GM18909 (cell line): Measurements from ENCODE around the gene TMEM225B.
"Not testable (repeated sequence)": the region's sequence is repeated elsewhere in the genome, so short reads cannot be mapped to it uniquely, and the experiment has no call there.

Source experiments
- ATAC-seq: cut with Tn5 transposase; IDR thresholded peaks from one replicate; pipeline ENCODE4 v1.9.1; 2021; ENCODE audit warnings: mild to moderate bottlenecking; ENCODE audit not compliant: unreplicated experiment, poor library complexity

Gene TMEM225B

GRCh38 chr7:99621271-99621670 is 23.2 kb downstream of the TMEM225B start:
- no peak for ATAC-seq

GRCh38 chr7:99622596-99622995 is 24.5 kb downstream of the TMEM225B start:
- ATAC-seq: no peak

GRCh38 chr7:99623091-99623693 is 25.1 kb downstream of the TMEM225B start:
- no peak for ATAC-seq

- no peak for ATAC-seq
Measured at GRCh38 chr7:99623702-99624447, 25.8 kb downstream of the TMEM225B start.

- ATAC-seq: no peak
Measured at GRCh38 chr7:99624484-99624883, 26.4 kb downstream of the TMEM225B start.

GRCh38 chr7:99625321-99625720 is 27.3 kb downstream of the TMEM225B start:
- ATAC-seq: no peak

- no peak for ATAC-seq
Measured at GRCh38 chr7:99625961-99626360, 27.9 kb downstream of the TMEM225B start.

- ATAC-seq: no peak
Measured at GRCh38 chr7:99626661-99627060, 28.6 kb downstream of the TMEM225B start.

- no peak for ATAC-seq
Measured at GRCh38 chr7:99627513-99627912, 29.4 kb downstream of the TMEM225B start.

GRCh38 chr7:99628471-99629465 is 30.7 kb downstream of the TMEM225B start:
- no peak for ATAC-seq

GRCh38 chr7:99629643-99630042 is 31.6 kb downstream of the TMEM225B start:
- ATAC-seq: no peak

GRCh38 chr7:99631295-99632109 is 33.4 kb downstream of the TMEM225B start:
- ATAC-seq: no peak

GRCh38 chr7:99637414-99637813 is 39.3 kb downstream of the TMEM225B start:
- not testable (repeated sequence) for ATAC-seq

- ATAC-seq: no peak
Measured at GRCh38 chr7:99638731-99639130, 40.7 kb downstream of the TMEM225B start.

GRCh38 chr7:99639267-99639666 is 41.2 kb downstream of the TMEM225B start:
- no peak for ATAC-seq

- no peak for ATAC-seq
Measured at GRCh38 chr7:99642027-99642426, 44.0 kb downstream of the TMEM225B start.

- ATAC-seq: no peak
Measured at GRCh38 chr7:99643464-99643863, 45.4 kb downstream of the TMEM225B start.

- no peak for ATAC-seq
Measured at GRCh38 chr7:99644431-99644830, 46.4 kb downstream of the TMEM225B start.

- no peak for ATAC-seq
Measured at GRCh38 chr7:99645590-99645989, 47.5 kb downstream of the TMEM225B start.

- no peak for ATAC-seq
Measured at GRCh38 chr7:99648843-99649242, 50.8 kb downstream of the TMEM225B start.
